Measurements from ENCODE around the gene SPOCK2.

GRCh38 chr10:72020914-72021809, 67.2 kb downstream of the SPOCK2 start:
- no peak for TF ChIP-seq ZFX (IDR thresholded peaks at IDR 0.05)
- TF ChIP-seq CTCF (conservative IDR thresholded peaks at IDR 0.05), result no peak
